Suppressor macrophage treated with lipopolysaccharide for 4 hours (primary cell): ENCODE data around the gene NR1H2.

Source experiments
- DNase-seq: peaks from one replicate; pipeline ENCODE4 v3.0.0-alpha.2; 2020

Gene NR1H2

DNA sequence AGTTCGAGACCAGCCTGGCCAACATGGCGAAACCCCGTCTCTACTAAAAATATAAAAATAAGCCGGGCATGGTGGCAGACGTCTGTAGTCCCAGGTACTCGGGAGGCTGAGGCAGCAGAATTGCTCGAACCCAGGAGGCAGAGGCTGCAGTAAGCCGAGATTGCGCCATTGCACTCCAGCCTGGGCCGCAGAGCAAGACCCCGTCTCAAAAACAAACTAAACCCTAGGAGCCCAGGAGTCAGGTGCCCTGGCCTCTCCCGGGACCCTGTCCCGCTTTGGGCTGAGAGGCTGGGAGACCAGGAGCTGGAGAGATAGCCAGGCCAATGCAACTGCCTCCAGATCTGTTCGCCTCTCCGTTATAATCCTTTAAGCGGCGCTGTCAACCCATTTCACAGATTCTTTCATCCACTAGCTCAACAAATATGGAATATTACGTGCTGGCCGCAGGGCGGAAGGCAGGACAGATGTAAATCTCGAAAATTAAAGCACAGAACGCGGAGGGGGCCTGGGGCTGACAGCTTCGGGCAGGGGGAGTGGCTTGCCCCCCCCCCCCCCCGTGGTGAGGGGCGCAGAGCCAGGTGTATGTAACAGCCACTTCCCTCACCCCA, 51.2 kb downstream of the NR1H2 start:
- no peak for DNase-seq

DNA sequence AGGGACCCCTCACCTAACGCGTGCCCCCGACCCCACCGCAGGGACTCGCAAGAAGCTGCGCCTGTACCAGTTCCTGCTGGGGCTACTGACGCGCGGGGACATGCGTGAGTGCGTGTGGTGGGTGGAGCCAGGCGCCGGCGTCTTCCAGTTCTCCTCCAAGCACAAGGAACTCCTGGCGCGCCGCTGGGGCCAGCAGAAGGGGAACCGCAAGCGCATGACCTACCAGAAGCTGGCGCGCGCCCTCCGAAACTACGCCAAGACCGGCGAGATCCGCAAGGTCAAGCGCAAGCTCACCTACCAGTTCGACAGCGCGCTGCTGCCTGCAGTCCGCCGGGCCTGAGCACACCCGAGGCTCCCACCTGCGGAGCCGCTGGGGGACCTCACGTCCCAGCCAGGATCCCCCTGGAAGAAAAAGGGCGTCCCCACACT, 51.8 kb downstream of the NR1H2 start:
- DNase-seq, result peak; percentile 93

GRCh38 chr19:50428772-50429463, 52.7 kb downstream of the NR1H2 start:
- no peak for DNase-seq

DNA sequence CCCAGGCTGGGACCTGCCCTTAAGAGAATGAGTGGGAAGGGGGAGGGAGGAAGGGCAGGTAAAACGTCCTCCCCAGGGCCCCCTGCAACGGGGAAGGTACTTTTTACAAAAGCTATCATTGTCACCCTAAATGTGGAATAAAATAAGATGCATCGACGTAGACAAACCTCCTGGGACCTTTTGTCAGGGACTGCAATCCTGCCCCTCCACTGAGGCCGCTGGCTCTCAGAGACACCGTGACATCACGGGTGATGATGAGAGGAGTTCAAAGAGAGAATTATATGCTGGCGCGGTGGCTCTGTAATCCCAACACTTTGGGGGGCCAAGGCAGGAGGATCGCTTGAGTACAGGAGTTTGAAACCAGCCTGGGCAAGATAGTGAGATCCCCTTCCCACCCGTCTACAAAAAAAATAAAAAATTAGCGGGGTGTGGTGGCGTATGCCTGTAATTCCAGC, 54.7 kb downstream of the NR1H2 start:
- no peak for DNase-seq

- DNase-seq, result peak; percentile 89
Measured at GRCh38 chr19:50431343-50432220, 55.3 kb downstream of the NR1H2 start.

DNA sequence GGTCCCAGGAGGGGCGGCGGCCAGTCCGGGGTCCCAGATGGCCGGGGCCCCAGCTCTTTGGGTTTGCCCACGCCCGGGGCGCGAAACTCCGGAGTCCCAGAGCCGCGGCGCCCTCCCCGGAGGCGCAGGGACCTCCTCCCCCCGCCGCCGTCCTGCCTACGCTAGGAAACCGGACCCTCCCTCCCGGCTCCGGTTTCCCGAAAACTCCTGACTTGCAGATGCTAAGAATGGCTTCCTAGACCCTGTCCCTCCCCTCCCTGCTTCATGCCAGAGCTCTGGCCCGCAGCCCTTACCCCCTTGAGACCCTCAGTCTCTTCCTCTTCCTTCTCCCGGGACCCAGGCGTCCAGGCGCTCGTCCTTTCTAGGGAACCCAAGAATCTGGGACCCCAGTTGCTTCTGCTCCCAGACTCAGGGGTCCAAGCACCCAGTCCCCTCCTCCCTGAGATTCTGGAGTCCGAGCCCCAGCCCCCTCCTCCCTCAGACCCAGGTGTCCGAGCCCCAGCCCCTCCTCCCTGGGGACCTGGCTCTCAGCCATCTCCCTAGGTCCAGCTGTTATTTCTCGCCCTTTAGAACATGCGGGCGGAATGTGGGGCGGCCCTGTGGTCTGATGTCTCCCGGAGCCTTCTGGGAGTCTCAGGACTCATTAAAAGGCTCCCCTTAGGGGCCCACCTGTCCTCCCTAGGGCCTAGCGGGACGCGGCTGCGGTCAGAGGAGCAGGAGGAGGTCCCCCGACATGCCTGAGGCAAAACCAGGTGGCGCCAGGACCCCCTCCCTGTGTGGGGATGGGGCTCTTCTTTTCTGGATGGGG, 56.2 kb downstream of the NR1H2 start, which contains the start of gene MYBPC2:
Gene MYBPC2, plus strand, starts transcription at position 672 of the 808 bp plus-strand sequence. Its CDS starts 62 bp downstream, at position 734.
- DNase-seq, result peak; percentile 36
